GM23248 (cell line): ENCODE measurements around the gene C1orf115.
"Not testable (repeated sequence)": the region's sequence is repeated elsewhere in the genome, so short reads cannot be mapped to it uniquely, and the experiment has no call there.

Source experiments
- EZH2 ChIP-seq: fragments of 200-600 bp; sonication (generic); IDR thresholded peaks from 2 replicates; pipeline ENCODE4 v1.6.1; 2018; ENCODE audit warnings: antibody characterized with exemption, mild to moderate bottlenecking; ENCODE audit not compliant: insufficient read depth, poor library complexity, severe bottlenecking
- EZH2phosphoT487 ChIP-seq: fragments of 200-600 bp; sonication (generic); IDR thresholded peaks from 2 replicates; pipeline ENCODE4 v1.6.1; 2018; ENCODE audit warnings: antibody characterized with exemption, moderate library complexity, mild to moderate bottlenecking, low read depth; ENCODE audit not compliant: insufficient read depth

DNA sequence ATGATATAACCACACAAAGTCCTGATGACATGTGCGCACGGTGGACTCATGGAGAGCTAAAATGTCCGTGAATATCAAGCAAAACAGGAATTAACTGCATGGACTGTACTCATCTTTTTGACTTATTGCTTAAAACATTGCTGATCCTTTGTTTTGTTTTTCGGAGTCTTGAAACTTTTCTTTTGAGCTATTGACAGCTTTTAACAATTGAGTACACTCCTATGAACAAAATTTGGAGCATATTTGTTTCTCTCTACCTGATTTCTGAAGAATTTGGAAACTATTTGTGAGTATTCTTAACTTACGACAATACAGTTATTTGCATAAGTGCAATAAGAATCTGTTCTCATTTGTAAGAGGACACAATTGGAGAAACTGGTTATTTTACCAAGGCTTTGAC lies 25.8 kb downstream of the C1orf115 start:
- not testable (repeated sequence) for TF ChIP-seq EZH2, EZH2phosphoT487
